ENCODE results near the gene PI4KB. TPM values are rescaled to one million over a fixed set of nuclear protein-coding genes. Genes with fewer than 3 reads are reported as not detected.
A peak's percentile ranks its signal among the peaks of the same experiment; 100 is the strongest.

PI4KB gene
- total RNA-seq, 2 donors from 2014 or later, result 39.6 to 40.2 TPM

DNA sequence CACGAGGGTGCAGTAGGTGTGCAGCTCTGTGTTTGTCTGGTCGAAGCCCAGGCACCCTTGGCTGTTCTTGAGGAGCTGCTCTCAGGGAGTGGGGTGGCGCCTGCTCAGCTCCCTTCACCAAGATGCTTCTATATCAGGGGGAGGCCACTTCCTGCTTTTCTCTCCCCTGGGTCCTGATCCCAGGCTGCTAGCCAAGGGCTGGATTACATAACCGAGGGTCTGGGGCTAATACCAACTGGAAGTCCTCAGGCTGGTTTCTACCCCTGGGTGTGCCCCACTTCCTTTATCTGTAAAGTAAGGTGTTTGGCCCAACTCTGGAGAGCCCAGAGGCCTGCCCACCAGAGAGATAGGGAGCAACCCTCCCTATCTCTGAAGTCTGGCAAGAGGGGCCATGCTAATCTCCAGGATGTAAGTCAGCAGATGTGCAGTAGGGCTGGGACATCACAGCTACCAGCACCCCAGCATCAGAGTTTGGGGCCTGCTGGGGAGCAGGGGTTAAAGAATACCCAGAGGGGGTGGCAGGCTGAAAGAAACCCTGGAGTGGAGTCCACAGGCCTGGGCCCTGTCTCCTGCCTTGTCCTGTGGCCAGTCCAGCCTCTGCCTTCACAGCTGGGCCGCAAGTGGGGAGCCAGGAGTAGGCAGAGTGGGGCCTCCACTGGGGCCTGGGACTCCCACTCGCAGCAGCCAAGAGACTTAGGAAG lies 43.1 kb upstream of the PI4KB start:
- Histone ChIP-seq H3K27ac (peak overlapping the region in 3 of 4 donors; percentile 87 to 88 (median 87)), H3K27me3 (no peaks in the 10 kb centered on the region), H3K9me3 (no peaks in the 10 kb centered on the region), H3K4me3 (no peak overlapping the region), H3K4me1 (peaks cover 40% of the 10 kb centered on the region), H3K36me3 (replicated peaks in 1 of 2; ENCODE audit: insufficient read depth in 1 of 2, low read depth in 2 of 2) (peaks cover 0 to 2% of the 10 kb centered on the region in 2 donors)
- TF ChIP-seq, protein P1, sequence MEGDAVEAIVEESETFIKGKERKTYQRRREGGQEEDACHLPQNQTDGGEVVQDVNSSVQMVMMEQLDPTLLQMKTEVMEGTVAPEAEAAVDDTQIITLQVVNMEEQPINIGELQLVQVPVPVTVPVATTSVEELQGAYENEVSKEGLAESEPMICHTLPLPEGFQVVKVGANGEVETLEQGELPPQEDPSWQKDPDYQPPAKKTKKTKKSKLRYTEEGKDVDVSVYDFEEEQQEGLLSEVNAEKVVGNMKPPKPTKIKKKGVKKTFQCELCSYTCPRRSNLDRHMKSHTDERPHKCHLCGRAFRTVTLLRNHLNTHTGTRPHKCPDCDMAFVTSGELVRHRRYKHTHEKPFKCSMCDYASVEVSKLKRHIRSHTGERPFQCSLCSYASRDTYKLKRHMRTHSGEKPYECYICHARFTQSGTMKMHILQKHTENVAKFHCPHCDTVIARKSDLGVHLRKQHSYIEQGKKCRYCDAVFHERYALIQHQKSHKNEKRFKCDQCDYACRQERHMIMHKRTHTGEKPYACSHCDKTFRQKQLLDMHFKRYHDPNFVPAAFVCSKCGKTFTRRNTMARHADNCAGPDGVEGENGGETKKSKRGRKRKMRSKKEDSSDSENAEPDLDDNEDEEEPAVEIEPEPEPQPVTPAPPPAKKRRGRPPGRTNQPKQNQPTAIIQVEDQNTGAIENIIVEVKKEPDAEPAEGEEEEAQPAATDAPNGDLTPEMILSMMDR (IDR thresholded peaks at IDR 0.05), result no peak
- no peak for TF ChIP-seq POLR2A (IDR thresholded peaks at IDR 0.05)
- 48 to 73% methylated on average over 3 to 5 of the region's 6 CpGs for WGBS, 2 donors
- peak in 1 of 4 donors; percentile 13 for DNase-seq
- intact Hi-C loops (cut with DNase I), result no loop called here
- ATAC-seq, result no peak

DNA sequence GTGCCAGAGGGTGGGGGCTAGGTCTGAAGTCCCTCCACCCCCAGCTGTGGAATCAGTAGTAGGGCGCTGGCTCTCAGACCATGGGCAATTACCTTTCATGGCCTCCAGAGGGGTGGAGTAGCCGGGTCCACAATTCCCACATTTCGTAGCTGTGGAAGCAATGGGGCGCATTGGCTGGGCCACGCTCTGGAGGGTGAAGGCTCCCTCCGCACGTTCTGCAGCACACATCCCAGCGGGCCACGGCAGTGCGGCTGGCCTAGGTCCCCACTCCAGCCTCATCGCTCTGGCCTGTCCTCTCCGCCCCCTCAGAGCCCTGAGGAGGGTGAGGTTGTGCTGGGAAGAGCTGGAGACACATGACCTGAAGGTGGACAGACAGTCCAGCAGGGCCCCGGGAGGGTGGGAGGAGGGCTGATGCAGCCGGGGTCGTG lies 42.4 kb upstream of the PI4KB start:
- intact Hi-C loops (cut with DNase I), result no loop called here
- Histone ChIP-seq H3K36me3 (replicated peaks in 1 of 2; ENCODE audit: insufficient read depth in 1 of 2, low read depth in 2 of 2) (peaks cover 0 to 7% of the 10 kb centered on the region in 2 donors), H3K9me3 (no peaks in the 10 kb centered on the region), H3K4me3 (no peak overlapping the region), H3K4me1 (peaks cover 40% of the 10 kb centered on the region), H3K27ac (no peak overlapping the region), H3K27me3 (no peaks in the 10 kb centered on the region)
- TF ChIP-seq POLR2A (IDR thresholded peaks at IDR 0.05), result no peak
- TF ChIP-seq, protein P1 (IDR thresholded peaks at IDR 0.05), result no peak
- ATAC-seq (no peak), DNase-seq (no peak)
- 60 to 89% methylated on average over 1 to 15 of the region's 15 CpGs for WGBS, 2 donors

DNA sequence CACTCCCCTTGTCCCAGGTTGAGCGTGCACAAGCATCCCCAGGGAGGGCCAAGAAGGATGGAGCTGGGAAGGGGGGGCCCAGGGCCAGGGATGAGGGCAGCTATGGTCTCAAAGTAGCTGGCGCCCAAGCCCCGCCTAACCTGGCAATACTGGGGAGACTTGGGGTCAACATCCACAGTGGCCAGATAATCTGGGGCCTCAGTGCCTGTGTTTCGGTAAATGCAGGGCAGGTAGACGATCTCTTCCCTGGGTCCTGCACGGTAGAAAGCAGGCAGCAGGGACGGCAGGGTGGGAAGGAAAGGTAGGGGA lies 42.0 kb upstream of the PI4KB start:
- no peak overlapping the region for H3K4me3 ChIP-seq
- no peak for DNase-seq
- H3K36me3 ChIP-seq (replicated peaks in 1 of 2; ENCODE audit: insufficient read depth in 1 of 2, low read depth in 2 of 2), result peaks cover 0 to 7% of the 10 kb centered on the region in 2 donors
- H3K27ac ChIP-seq, result no peak overlapping the region
- H3K9me3 ChIP-seq, result no peaks in the 10 kb centered on the region
- WGBS, 2 donors, result 80 to 95% methylated on average over 6 to 7 of the region's 7 CpGs
- ATAC-seq, result no peak
- intact Hi-C loops (cut with DNase I), result no loop called here
- peaks cover 40% of the 10 kb centered on the region for H3K4me1 ChIP-seq
- no peaks in the 10 kb centered on the region for H3K27me3 ChIP-seq
- TF ChIP-seq POLR2A (IDR thresholded peaks at IDR 0.05), result no peak
- TF ChIP-seq, protein P1 (IDR thresholded peaks at IDR 0.05), result no peak

DNA sequence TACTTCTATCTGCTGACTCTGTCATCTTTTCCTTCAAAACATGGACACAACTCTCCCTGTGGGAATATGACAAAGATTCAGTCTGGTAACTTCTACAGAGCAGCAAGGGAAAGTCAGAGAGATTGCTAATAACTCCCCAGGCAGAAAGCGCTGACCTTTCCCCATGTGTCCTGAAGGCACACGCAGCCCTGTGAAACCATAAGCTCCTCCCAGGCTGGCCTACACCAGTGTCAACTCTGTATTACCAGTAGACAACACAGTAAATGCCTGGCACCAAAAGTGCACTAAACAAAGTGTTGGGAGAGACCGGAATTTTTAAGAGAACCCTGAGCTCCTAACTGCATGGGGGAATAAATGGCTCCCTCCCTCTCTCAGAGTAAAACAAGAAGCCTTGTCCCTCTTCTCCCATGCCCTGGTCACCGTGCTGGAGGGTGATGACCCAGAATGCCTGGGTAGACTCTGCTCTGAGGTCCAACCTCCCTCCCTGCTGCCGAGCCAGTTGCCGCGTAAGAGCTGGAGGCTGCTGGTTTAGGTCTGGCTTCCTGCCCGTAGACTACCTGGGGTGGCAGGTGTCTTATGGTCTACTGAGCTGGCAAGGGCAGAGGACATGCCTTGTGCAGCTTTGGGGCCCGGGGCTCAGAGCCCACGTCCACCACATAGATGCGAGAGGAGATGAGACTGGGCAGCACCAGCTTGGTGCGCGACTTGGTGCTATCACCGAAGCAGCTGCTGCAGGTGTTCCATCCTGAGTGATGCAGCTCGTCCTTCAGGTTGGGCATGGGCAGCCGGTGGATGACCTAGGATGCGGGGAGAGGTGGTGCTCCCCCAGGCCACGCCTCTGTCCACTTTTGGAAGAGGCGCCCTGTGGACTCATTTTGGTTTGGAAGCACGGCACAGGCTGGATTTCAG lies 41.4 kb upstream of the PI4KB start:
- no peak overlapping the region for H3K4me3 ChIP-seq
- WGBS, 2 donors, result 90 to 96% methylated on average over 12 to 19 of the region's 20 CpGs
- H3K27me3 ChIP-seq, result no peaks in the 10 kb centered on the region
- no peak for ATAC-seq
- H3K4me1 ChIP-seq, result peaks cover 40% of the 10 kb centered on the region
- TF ChIP-seq, protein P1 (IDR thresholded peaks at IDR 0.05), result no peak
- TF ChIP-seq POLR2A (IDR thresholded peaks at IDR 0.05), result no peak
- H3K9me3 ChIP-seq, result no peaks in the 10 kb centered on the region
- DNase-seq, result no peak
- H3K27ac ChIP-seq, result no peak overlapping the region
- intact Hi-C loops (cut with DNase I), result no loop called here
- H3K36me3 ChIP-seq (replicated peaks in 1 of 2; ENCODE audit: insufficient read depth in 1 of 2, low read depth in 2 of 2), result peaks cover 0 to 7% of the 10 kb centered on the region in 2 donors

All from body of pancreas (tissue), 4 donors.